GM12878 (cell line): Measurements from ENCODE around the gene BRD3. TPM values are rescaled to one million over a fixed set of nuclear protein-coding genes. Genes with fewer than 3 reads are reported as not detected.

Source experiments
- ATAC-seq: fragments of 200-7000 bp; cut with Tn5 transposase; 3 replicates; pipeline ENCODE4 v1.9.1; 2020; ENCODE audit warnings: mild to moderate bottlenecking, moderate library complexity
- BruUV-seq: library from RNA; stranded (reverse); fragments of 400-500 nt; replicated peaks from 2 replicates; lab custom pipeline; 2021; lab: Mats Ljungman, UMichigan
- CTCF ChIA-PET: fragments of 300-600 bp; sonication (Branson Sonifier 250); formaldehyde crosslinking; extraction: SDS; loops from one replicate; lab custom pipeline; 2021; ENCODE audit warnings: inconsistent platforms; lab: Yijun Ruan, JAX
- POLR2A ChIA-PET: fragments of 350-600 bp; formaldehyde crosslinking; extraction: SDS; loops from one replicate; lab custom pipeline; 2021; ENCODE audit warnings: inconsistent platforms; lab: Charles Lee
- RAD21 ChIA-PET: fragments of 300-600 bp; sonication (Branson Sonifier 250); formaldehyde crosslinking; loops from one replicate; lab custom pipeline; 2023; ENCODE audit warnings: antibody characterized with exemption; ENCODE audit not compliant: unreplicated experiment; lab: Charles Lee
- SMC1A ChIA-PET: fragments of 300-600 bp; sonication (Branson Sonifier 250); formaldehyde crosslinking; loops from one replicate; lab custom pipeline; 2023; ENCODE audit not compliant: unreplicated experiment, uncharacterized antibody; lab: Charles Lee
- DNase-seq: peaks from one replicate; pipeline ENCODE4 v3.0.0-alpha.2; 2011; ENCODE audit warnings: low read depth, low spot score
- FAIRE-seq: peaks from 3 replicates; lab custom pipeline; 2011; peaks lifted over from hg19 to GRCh38; lab: Jason Lieb, UNC
- H2AFZ ChIP-seq: 2 replicates; pipeline ENCODE4 v1.6.0; 2011; ENCODE audit warnings: low read depth, low read length, control low read depth; ENCODE audit not compliant: control insufficient read depth
- H3K27ac ChIP-seq: 2 replicates; pipeline ENCODE4 v1.5.1; 2011; ENCODE audit warnings: control low read depth; ENCODE audit not compliant: control insufficient read depth, insufficient read depth
- H3K27me3 ChIP-seq, 2 experiments: replicated peaks in 1 of 2; 2 replicates each; pipeline versions ENCODE4 v1.6.0 to v1.6.1; 2011; ENCODE audit warnings: low read length in 1 of 2; ENCODE audit not compliant: control insufficient read depth in 2 of 2, insufficient read depth in 2 of 2
- H3K36me3 ChIP-seq, 2 experiments: 2 replicates each; pipeline ENCODE4 v1.5.1; 2011; ENCODE audit warnings: low read length in 1 of 2; ENCODE audit not compliant: control insufficient read depth in 2 of 2, insufficient read depth in 2 of 2
- H3K4me1 ChIP-seq: 2 replicates; pipeline ENCODE4 v1.6.1; 2011; ENCODE audit warnings: mild to moderate bottlenecking, low read length, moderate library complexity, mixed read lengths; ENCODE audit not compliant: control insufficient read depth, insufficient read depth
- H3K4me2 ChIP-seq: 2 replicates; pipeline ENCODE4 v1.6.0; 2011; ENCODE audit warnings: control low read depth; ENCODE audit not compliant: control insufficient read depth, insufficient read depth
- H3K4me3 ChIP-seq: fragments of 200-600 bp; sonication (generic); 2 replicates; pipeline ENCODE4 v1.5.1; 2016
- H3K79me2 ChIP-seq: 2 replicates; pipeline ENCODE4 v1.6.0; 2011; ENCODE audit warnings: low read length; ENCODE audit not compliant: control insufficient read depth, insufficient read depth
- H3K9ac ChIP-seq: 2 replicates; pipeline ENCODE4 v1.8.0; 2011; ENCODE audit warnings: low read length, control low read depth, mixed read lengths; ENCODE audit not compliant: control insufficient read depth, insufficient read depth
- H3K9me3 ChIP-seq: replicated peaks from 3 replicates; pipeline ENCODE4 v1.5.1; 2011; ENCODE audit warnings: mild to moderate bottlenecking, low read length; ENCODE audit not compliant: control insufficient read depth, insufficient read depth
- H4K20me1 ChIP-seq: 2 replicates; pipeline ENCODE4 v1.6.0; 2011; ENCODE audit not compliant: control insufficient read depth, insufficient read depth
- BRCA1 ChIP-seq: IDR thresholded peaks from 2 replicates; pipeline ENCODE4 v1.6.1; 2011; ENCODE audit warnings: low read depth, low read length, improper control_type of control experiment
- CBFB ChIP-seq: IDR thresholded peaks from 2 replicates; pipeline ENCODE4 v1.6.1; 2016; ENCODE audit warnings: antibody characterized with exemption, low read depth
- CBX3 ChIP-seq: fragments of 200-600 bp; sonication (generic); IDR thresholded peaks from 2 replicates; pipeline ENCODE4 v1.6.1; 2016; ENCODE audit warnings: low read depth, borderline replicate concordance
- E2F4 ChIP-seq: IDR thresholded peaks from 2 replicates; pipeline ENCODE4 v1.6.1; 2012; ENCODE audit warnings: low read depth, low read length, improper control_type of control experiment
- EGR1 ChIP-seq, 2 experiments: IDR thresholded peaks; 1 replicate in 1 of 2; 2 replicates in 1 of 2; pipeline ENCODE4 v1.6.1; 2011 to 2012; ENCODE audit warnings: low read depth in 2 of 2, low read length in 2 of 2, borderline replicate concordance in 1 of 2, mild to moderate bottlenecking in 1 of 2, moderate library complexity in 1 of 2
- ETV6 ChIP-seq, 2 experiments: fragments of 450-650 bp in 1 of 2; IDR thresholded peaks in 1 of 2; conservative IDR thresholded peaks in 1 of 2; 2 replicates each; pipeline ENCODE4 v1.6.1; 2014; ENCODE audit warnings: antibody characterized with exemption in 1 of 2, borderline replicate concordance in 1 of 2, low read depth in 1 of 2, mild to moderate bottlenecking in 1 of 2, moderate library complexity in 1 of 2
- EZH2 ChIP-seq: IDR thresholded peaks from 2 replicates; pipeline ENCODE4 v1.6.1; 2012; ENCODE audit warnings: low read depth, mild to moderate bottlenecking, control low read depth, inconsistent platforms, low read length, borderline replicate concordance; ENCODE audit not compliant: control insufficient read depth
- KDM1A ChIP-seq: fragments of 200-600 bp; sonication (generic); IDR thresholded peaks from 2 replicates; pipeline ENCODE4 v1.6.1; 2016; ENCODE audit warnings: borderline replicate concordance
- NRF1 ChIP-seq: conservative IDR thresholded peaks from 2 replicates; pipeline ENCODE4 v1.6.1; 2011; ENCODE audit warnings: mild to moderate bottlenecking, low read depth, low read length, improper control_type of control experiment
- POU2F2 ChIP-seq: IDR thresholded peaks from 3 replicates; pipeline ENCODE4 v1.6.1; 2011; ENCODE audit warnings: low read depth, mild to moderate bottlenecking, low read length, borderline replicate concordance
- SIN3A ChIP-seq: IDR thresholded peaks from 2 replicates; pipeline ENCODE4 v1.6.1; 2012; ENCODE audit warnings: low read depth, low read length, improper control_type of control experiment
- TBL1XR1 ChIP-seq: IDR thresholded peaks from 2 replicates; pipeline ENCODE4 v1.6.1; 2012; ENCODE audit warnings: low read depth, low read length, improper control_type of control experiment
- TCF12 ChIP-seq: IDR thresholded peaks from 2 replicates; pipeline ENCODE4 v1.6.1; 2011; ENCODE audit warnings: low read depth, mild to moderate bottlenecking, low read length
- YY1 ChIP-seq: IDR thresholded peaks from 2 replicates; pipeline ENCODE4 v1.6.1; 2011; ENCODE audit warnings: low read depth, mild to moderate bottlenecking, low read length
- ZNF687 ChIP-seq: fragments of 450-650 bp; IDR thresholded peaks from 2 replicates; pipeline ENCODE4 v1.6.1; 2017; ENCODE audit warnings: mild to moderate bottlenecking, moderate library complexity
- WGBS: methylation state at CpG from one replicate; pipeline ENCODE4 v1.1.6; 2016; ENCODE audit warnings: low lambda C conversion rate; ENCODE audit not compliant: insufficient replicate concordance, insufficient coverage; ENCODE audit errors: missing lambda C conversion rate; 5-methylcytosine and 5-hydroxymethylcytosine counted together
- in situ Hi-C: fragments of 300-500 bp; cut with MboI; formaldehyde crosslinking; loops from 9 replicates; pipeline ENCODE4 v1.14.3; 2018; ENCODE audit warnings: mixed read lengths
- intact Hi-C: fragments of 100-400 bp; cut with micrococcal nuclease; formaldehyde crosslinking; loops from one replicate; pipeline ENCODE4 v1.14.2; 2022; ENCODE audit not compliant: unreplicated experiment
- polyA plus RNA-seq, 11 experiments: library from polyadenylated mRNA; depleted of rRNA in 4 of 11; unstranded in 6 of 11; stranded (reverse) in 5 of 11; fragments of >200 nt; fragmentation: Nextera tagmentation in 4 of 11; fragmentation: Illumina TruSeq in 1 of 11; extraction: Ambion mirVana in 4 of 11; extraction: Trizol in 1 of 11; gene quantifications; 1 replicate in 1 of 11; 2 replicates in 10 of 11; pipeline versions ENCODE4 v1.2.1 to v1.2.3, GENCODE V29; 2011 to 2016; ENCODE audit warnings: inconsistent platforms in 2 of 11, missing spikeins in 2 of 11, low read depth in 1 of 11
- total RNA-seq, 4 experiments: library from RNA; depleted of rRNA in 3 of 4; stranded (reverse); fragments of >200 nt in 3 of 4; fragmentation: Illumina TruSeq in 1 of 4; extraction: Trizol in 1 of 4; gene quantifications; 2 replicates each; pipeline versions ENCODE4 v1.2.1 to v1.2.3, GENCODE V29; 2013 to 2021
- TF ChIP-seq, protein P1 (sequence below): fragments of 450-650 bp; IDR thresholded peaks from 2 replicates; pipeline ENCODE4 v1.6.1; 2018; ENCODE audit warnings: borderline replicate concordance, mild to moderate bottlenecking; ENCODE audit not compliant: partially characterized antibody

The BRD3 gene
- total and polyA plus RNA-seq, 10 of the 15 experiments (the other 5 are each of a cell fraction or from before 2014, with no cell fraction given): 0.53 to 20.8 (median 4.8) TPM

GRCh38 chr9:134028076-134028475 is 39.8 kb downstream of the BRD3 start (continued):
- TF ChIP-seq, protein P1, sequence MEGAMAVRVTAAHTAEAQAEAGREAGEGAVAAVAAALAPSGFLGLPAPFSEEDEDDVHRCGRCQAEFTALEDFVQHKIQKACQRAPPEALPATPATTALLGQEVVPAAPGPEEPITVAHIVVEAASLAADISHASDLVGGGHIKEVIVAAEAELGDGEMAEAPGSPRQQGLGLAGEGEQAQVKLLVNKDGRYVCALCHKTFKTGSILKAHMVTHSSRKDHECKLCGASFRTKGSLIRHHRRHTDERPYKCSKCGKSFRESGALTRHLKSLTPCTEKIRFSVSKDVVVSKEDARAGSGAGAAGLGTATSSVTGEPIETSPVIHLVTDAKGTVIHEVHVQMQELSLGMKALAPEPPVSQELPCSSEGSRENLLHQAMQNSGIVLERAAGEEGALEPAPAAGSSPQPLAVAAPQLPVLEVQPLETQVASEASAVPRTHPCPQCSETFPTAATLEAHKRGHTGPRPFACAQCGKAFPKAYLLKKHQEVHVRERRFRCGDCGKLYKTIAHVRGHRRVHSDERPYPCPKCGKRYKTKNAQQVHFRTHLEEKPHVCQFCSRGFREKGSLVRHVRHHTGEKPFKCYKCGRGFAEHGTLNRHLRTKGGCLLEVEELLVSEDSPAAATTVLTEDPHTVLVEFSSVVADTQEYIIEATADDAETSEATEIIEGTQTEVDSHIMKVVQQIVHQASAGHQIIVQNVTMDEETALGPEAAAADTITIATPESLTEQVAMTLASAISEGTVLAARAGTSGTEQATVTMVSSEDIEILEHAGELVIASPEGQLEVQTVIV: no peak
- TF ChIP-seq TBL1XR1: no peak
- TF ChIP-seq TCF12: no peak
- TF ChIP-seq NRF1: no peak
- no peak for TF ChIP-seq BRCA1

DNA sequence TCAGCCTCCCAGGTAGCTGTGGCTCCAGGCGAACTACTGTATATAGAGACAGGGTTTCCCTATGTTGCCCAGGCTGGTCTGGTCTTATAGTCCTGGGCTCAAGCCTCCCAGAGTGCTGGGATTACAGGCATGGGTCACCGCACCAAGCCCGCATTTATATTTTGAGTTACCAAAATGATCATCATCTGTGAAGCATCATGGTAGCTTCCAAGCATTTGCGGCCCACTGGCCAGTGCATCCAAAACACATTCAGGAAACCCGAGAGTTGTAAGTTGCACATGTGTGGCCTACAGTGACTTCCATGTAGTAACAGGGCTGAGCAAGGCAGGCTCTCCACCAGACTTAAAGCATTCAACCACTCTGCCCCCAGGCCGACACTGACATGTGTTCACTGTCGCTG is 40.3 kb downstream of the BRD3 start:
- H3K9ac ChIP-seq: no peak overlapping the region
- POLR2A ChIA-PET: no interaction called here
- ATAC-seq (no peak), FAIRE-seq (no peak), DNase-seq (no peak)
- no peaks in the 10 kb centered on the region for H3K9me3 ChIP-seq
- H3K4me3 ChIP-seq: no peak overlapping the region
- intact Hi-C loops (no loop called here), in situ Hi-C loops (no loop called here)
- RAD21 ChIA-PET: no interaction called here
- no peaks in the 10 kb centered on the region; a peak in 2 of 4 replicates for H3K36me3 ChIP-seq
- SMC1A ChIA-PET: no interaction called here
- H3K27ac ChIP-seq: no peak overlapping the region
- no peak overlapping the region for H3K4me2 ChIP-seq
- TF ChIP-seq YY1 (no peak), ETV6 (conservative IDR thresholded peaks at IDR 0.05 in 1 of 2, IDR thresholded peaks at IDR 0.05 in 1 of 2; ENCODE audit: borderline replicate concordance in 1 of 2, low read depth in 1 of 2) (no peak), KDM1A (no peak), SIN3A (no peak), POU2F2 (no peak), CBFB (no peak), E2F4 (no peak), EZH2 (no peak), ZNF687 (no peak), EGR1 (IDR thresholded peaks at IDR 0.05; ENCODE audit: borderline replicate concordance in 1 of 2, low read depth in 2 of 2, low read length in 2 of 2) (no peak), CBX3 (no peak)
- 85% methylated on average over 7 of the region's 7 CpGs for WGBS
- CTCF ChIA-PET: no interaction called here
- BruUV-seq: no TSS peak
- no peaks in the 10 kb centered on the region for H3K79me2 ChIP-seq
- H4K20me1 ChIP-seq: no peaks in the 10 kb centered on the region
- no peaks in the 10 kb centered on the region for H3K27me3 ChIP-seq
- no peak overlapping the region for H2AFZ ChIP-seq
- peaks cover 5% of the 10 kb centered on the region for H3K4me1 ChIP-seq
